Heart left ventricle (tissue), 16 donors: ENCODE data around the gene RFC2. TPM values are rescaled to one million over a fixed set of nuclear protein-coding genes. Genes with fewer than 3 reads are reported as not detected.

Experiments
- ATAC-seq, 4 donors: fragments of 200-7000 bp; cut with Tn5 transposase; one replicate each; pipeline ENCODE4 v1.9.1; 2020 to 2022; ENCODE audit warnings: moderate library complexity in 4 of 4, mild to moderate bottlenecking in 3 of 4, moderate number of reproducible peaks in 1 of 4
- DNase-seq, 5 donors: peaks; one replicate each; pipeline ENCODE4 v3.0.0-alpha.2; 2020
- H3K27ac ChIP-seq, 12 donors: fragments of 200-600 bp; sonication (generic) in 4 of 12; one replicate each; pipeline versions ENCODE4 v1.5.0 to v1.8.0; 2016 to 2022; ENCODE audit warnings: mild to moderate bottlenecking in 2 of 12
- H3K27me3 ChIP-seq, 9 donors: fragments of 200-600 bp; sonication (generic) in 2 of 9; one replicate each; pipeline versions ENCODE4 v1.5.1 to v1.8.0; 2016 to 2022; ENCODE audit warnings: mild to moderate bottlenecking in 3 of 9
- H3K36me3 ChIP-seq, 9 donors: fragments of 200-600 bp; sonication (generic) in 2 of 9; one replicate each; pipeline versions ENCODE4 v1.5.0 to v1.8.0; 2018 to 2022; ENCODE audit warnings: mild to moderate bottlenecking in 2 of 9
- H3K4me1 ChIP-seq, 12 donors: fragments of 200-600 bp; sonication (generic) in 4 of 12; one replicate each; pipeline versions ENCODE4 v1.5.0 to v1.8.0; 2016 to 2022; ENCODE audit warnings: mild to moderate bottlenecking in 3 of 12
- H3K4me3 ChIP-seq, 12 donors: fragments of 200-600 bp; sonication (generic) in 4 of 12; one replicate each; pipeline versions ENCODE4 v1.5.0 to v1.8.0; 2017 to 2022; ENCODE audit warnings: mild to moderate bottlenecking in 9 of 12, moderate library complexity in 4 of 12
- H3K9me3 ChIP-seq, 12 donors: fragments of 200-600 bp; sonication (generic) in 4 of 12; one replicate each; pipeline versions ENCODE4 v1.5.0 to v1.8.0; 2016 to 2022; ENCODE audit warnings: mild to moderate bottlenecking in 1 of 12
- POLR2A ChIP-seq, 2 donors: fragments of 450-650 bp; IDR thresholded peaks; one replicate each; pipeline ENCODE4 v1.6.1; 2017; ENCODE audit warnings: antibody characterized with exemption in 2 of 2, mild to moderate bottlenecking in 2 of 2, moderate library complexity in 2 of 2
- WGBS, 4 donors: extraction: QIAGEN DNeasy Blood & Tissue Kit in 2 of 4; methylation state at CpG; one replicate each; pipeline versions ENCODE4 v1.1.5 to v1.1.7; 2013 to 2018; 5-methylcytosine and 5-hydroxymethylcytosine counted together
- intact Hi-C, 10 donors: fragments of 100-400 bp; cut with DNase I; formaldehyde crosslinking; loops; one replicate each; pipeline versions ENCODE4 v1.11.1 to v1.14.2; 2022
- polyA plus RNA-seq, 2 donors: library from polyadenylated mRNA; stranded (reverse); fragments of 200-250 nt; gene quantifications; one replicate each; pipeline ENCODE4 v1.2.3, GENCODE V29; 2013
- total RNA-seq, 9 donors: library from RNA; depleted of rRNA in 2 of 9; stranded (reverse); fragments of >200 nt in 2 of 9; fragmentation: NEBNext Ultra II Directional in 3 of 9; extraction: Animal tissue kit (Norgen Biotek cat#: 25700) in 3 of 9; gene quantifications; one replicate each; pipeline versions ENCODE4 v1.1.0 to v1.2.4, GENCODE V29; 2016 to 2023
- TF ChIP-seq, protein P1 (sequence below), 12 donors: fragments of 200-600 bp; sonication (generic) in 4 of 12; IDR thresholded peaks; one replicate each; pipeline versions ENCODE4 v1.5.0 to v1.8.0; 2018 to 2022; ENCODE audit warnings: antibody characterized with exemption in 12 of 12, mild to moderate bottlenecking in 5 of 12
- donor health status: ischemic (EF 13 %, LVEDD 7.1; RV severe dilation, severe dysfunction).
- donor health status: healthy with polysubstance abuse.
- donor health status: DM: no; HTN: yes; CAD: no.
- donor health status: DM: no; HTN: no; CAD: no.
- donor health status: ischemic (EF 25% LVEDD 6.9; RV normal size, moderate dysfunction).
- donor health status: ischemic (EF 25% LVEDD 5.7; RV mildly dilated, moderate dysfunction).
- donor health status: healthy.
- donor health status: DM: yes; HTN: yes; CAD: no.
- donor health status: ischemic (EF 35%, LVEDD 5.7; RV mildly dilated, moderate dysfunction).
- donor health status: nonischemic (EF 11% LVEDD 7.7; RV severe dilation, severe dysfunction).
- donor health status: DM: yes; HTN: yes; CAD: no.
- donor health status: PGD.
- donor health status: ischemic (EF 29% LVEDD 5.4; RV normal size, mild dysfunction).
- donor health status: nonischemic (EF 23%, LVEDD 6.1; RV moderate dilation, normal function).

RFC2 gene
- total and polyA plus RNA-seq, 11 donors: 7.8 to 21.8 (median 12.2) TPM

DNA sequence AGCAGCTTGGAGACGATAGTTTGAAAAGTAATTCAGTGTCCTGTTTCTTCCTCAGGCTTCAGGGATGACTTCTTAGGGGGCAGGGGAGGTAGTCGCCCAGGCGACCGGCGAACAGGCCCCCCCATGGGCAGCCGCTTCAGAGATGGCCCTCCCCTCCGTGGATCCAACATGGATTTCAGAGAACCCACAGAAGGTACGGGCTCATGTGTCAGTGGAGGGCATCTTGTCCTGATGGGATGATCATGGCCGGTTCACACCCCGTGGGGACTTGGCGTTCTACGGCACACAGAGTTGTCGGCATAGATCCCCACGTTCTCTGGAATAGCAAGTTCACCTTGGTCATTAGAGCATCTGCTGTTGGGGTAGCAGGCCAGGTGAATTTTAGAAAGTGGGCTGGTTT is 59.5 kb downstream of the RFC2 start:
- WGBS, 4 donors: 81 to 94% (median 90%) methylated on average over 7 to 14 of the region's 14 CpGs
- H3K27me3 ChIP-seq: no peaks in the 10 kb centered on the region
- DNase-seq (no peak), ATAC-seq (no peak)
- peaks cover 2 to 84% (median 72%) of the 10 kb centered on the region in 9 donors for H3K36me3 ChIP-seq
- no peak overlapping the region for H3K27ac ChIP-seq
- peaks cover 0 to 5% (median 0%) of the 10 kb centered on the region in 12 donors for H3K4me1 ChIP-seq
- intact Hi-C loops: no loop called here
- no peak for TF ChIP-seq POLR2A (IDR thresholded peaks at IDR 0.05)
- TF ChIP-seq, protein P1, sequence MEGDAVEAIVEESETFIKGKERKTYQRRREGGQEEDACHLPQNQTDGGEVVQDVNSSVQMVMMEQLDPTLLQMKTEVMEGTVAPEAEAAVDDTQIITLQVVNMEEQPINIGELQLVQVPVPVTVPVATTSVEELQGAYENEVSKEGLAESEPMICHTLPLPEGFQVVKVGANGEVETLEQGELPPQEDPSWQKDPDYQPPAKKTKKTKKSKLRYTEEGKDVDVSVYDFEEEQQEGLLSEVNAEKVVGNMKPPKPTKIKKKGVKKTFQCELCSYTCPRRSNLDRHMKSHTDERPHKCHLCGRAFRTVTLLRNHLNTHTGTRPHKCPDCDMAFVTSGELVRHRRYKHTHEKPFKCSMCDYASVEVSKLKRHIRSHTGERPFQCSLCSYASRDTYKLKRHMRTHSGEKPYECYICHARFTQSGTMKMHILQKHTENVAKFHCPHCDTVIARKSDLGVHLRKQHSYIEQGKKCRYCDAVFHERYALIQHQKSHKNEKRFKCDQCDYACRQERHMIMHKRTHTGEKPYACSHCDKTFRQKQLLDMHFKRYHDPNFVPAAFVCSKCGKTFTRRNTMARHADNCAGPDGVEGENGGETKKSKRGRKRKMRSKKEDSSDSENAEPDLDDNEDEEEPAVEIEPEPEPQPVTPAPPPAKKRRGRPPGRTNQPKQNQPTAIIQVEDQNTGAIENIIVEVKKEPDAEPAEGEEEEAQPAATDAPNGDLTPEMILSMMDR (IDR thresholded peaks at IDR 0.05): no peak
- H3K4me3 ChIP-seq: no peak overlapping the region
- no peaks in the 10 kb centered on the region for H3K9me3 ChIP-seq

DNA sequence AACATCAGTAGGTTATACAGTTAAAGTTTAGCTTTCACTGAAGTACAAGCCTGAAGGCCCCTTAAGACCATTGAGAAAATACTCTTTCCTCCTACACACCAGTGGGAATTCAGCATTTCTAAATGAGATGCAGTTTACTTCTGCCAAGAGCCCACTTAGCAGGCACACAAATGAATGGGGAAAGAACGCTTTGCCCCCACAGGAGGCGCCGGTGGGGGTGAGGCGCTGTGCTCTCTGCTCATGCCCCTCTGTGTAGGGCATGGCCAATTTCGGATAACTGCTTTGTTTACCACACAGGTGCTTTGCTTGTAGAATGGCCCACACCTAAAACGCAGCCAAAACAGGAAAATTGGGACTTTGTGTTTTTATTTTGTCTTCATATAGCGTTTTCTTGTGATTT is 60.3 kb downstream of the RFC2 start:
- Histone ChIP-seq H3K27me3 (no peaks in the 10 kb centered on the region), H3K36me3 (peaks cover 2 to 92% (median 80%) of the 10 kb centered on the region in 9 donors), H3K27ac (no peak overlapping the region), H3K9me3 (no peaks in the 10 kb centered on the region), H3K4me1 (peaks cover 0 to 10% (median under 1%) of the 10 kb centered on the region in 12 donors), H3K4me3 (no peak overlapping the region)
- WGBS, 4 donors: 86 to 96% (median 93%) methylated on average over 7 of the region's 7 CpGs
- DNase-seq (no peak), ATAC-seq (no peak)
- intact Hi-C loops: no loop called here
- TF ChIP-seq POLR2A (IDR thresholded peaks at IDR 0.05): no peak

DNA sequence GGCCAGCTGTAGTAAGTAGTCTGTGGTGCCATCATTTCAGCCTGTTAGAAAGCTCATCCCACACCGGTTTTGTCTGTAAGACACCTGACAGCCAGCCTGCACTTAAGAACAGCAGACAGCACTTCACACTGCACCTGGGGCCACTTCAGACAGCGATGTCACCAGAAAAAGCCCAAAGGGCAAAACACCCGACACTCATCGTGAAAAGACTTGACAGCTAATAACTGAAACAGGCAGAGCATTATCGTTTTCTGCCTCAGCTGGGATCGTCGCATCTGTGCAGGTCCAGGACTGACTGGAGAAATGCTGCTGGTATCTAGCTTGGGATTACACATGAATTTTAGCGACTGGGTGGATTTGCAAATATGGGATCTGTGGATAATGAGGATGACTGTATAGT is 61.1 kb downstream of the RFC2 start:
- no peak for TF ChIP-seq POLR2A (IDR thresholded peaks at IDR 0.05)
- TF ChIP-seq, protein P1 (IDR thresholded peaks at IDR 0.05): no peak
- Histone ChIP-seq H3K36me3 (peaks cover 2 to 95% (median 88%) of the 10 kb centered on the region in 9 donors), H3K27ac (no peak overlapping the region), H3K4me3 (no peak overlapping the region), H3K9me3 (no peaks in the 10 kb centered on the region), H3K27me3 (no peaks in the 10 kb centered on the region), H3K4me1 (peaks cover 0 to 19% (median 9%) of the 10 kb centered on the region in 12 donors)
- DNase-seq (no peak), ATAC-seq (no peak)
- intact Hi-C loops: no loop called here
- WGBS, 4 donors: 77 to 85% (median 80%) methylated on average over 8 of the region's 8 CpGs

DNA sequence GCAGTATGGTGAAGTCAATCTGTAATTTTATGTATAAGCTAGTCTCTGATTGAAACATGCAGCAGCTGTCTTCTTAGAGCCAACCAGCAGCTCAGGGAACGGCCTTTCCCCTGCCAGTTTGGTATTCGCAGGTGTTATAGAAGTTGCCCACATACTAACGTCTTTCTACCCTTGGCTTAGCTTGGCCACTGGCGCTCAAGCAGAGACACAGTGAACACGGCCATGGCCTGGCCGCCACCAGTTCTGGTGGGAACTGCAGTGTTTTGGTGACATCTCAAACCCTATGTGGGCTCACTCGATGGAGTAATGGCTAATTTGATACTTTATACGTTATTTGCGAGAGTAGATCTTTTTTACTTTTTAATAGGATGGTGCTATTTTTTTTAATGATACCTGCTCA is 63.0 kb downstream of the RFC2 start:
- Histone ChIP-seq H3K27me3 (no peaks in the 10 kb centered on the region), H3K4me1 (peaks cover 0 to 32% (median 25%) of the 10 kb centered on the region in 12 donors), H3K9me3 (no peaks in the 10 kb centered on the region), H3K27ac (no peak overlapping the region), H3K4me3 (no peak overlapping the region), H3K36me3 (peaks cover 2 to 95% (median 84%) of the 10 kb centered on the region in 9 donors)
- no peak for DNase-seq
- no peak for ATAC-seq
- WGBS, 4 donors: 85 to 92% (median 90%) methylated on average over 9 of the region's 9 CpGs
- TF ChIP-seq, protein P1 (IDR thresholded peaks at IDR 0.05): no peak
- no peak for TF ChIP-seq POLR2A (IDR thresholded peaks at IDR 0.05)
- intact Hi-C loops: no loop called here

DNA sequence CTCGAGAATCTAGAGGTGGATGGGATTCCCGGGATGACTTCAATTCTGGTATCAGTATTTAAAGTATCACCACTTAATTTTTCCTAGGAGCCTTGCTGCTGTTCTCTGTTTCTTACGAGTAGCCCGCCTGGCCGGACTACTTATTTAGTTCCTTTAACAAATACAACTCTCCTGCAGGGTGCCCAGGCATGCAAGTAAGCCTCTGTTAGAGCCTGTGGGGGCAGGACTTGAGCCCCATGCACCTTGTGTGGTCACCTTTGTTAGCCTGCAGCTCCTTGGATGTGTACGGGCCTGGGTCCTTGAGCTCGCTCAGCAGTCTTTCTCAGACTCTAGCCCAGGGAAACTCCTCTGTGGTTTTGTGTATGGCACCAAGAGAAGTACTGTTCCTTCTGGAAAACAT is 63.9 kb downstream of the RFC2 start:
- no peak for ATAC-seq
- no peaks in the 10 kb centered on the region for H3K27me3 ChIP-seq
- no peaks in the 10 kb centered on the region for H3K9me3 ChIP-seq
- 87 to 96% (median 92%) methylated on average over 7 of the region's 7 CpGs for WGBS, 4 donors
- no peak overlapping the region for H3K4me3 ChIP-seq
- intact Hi-C loops: no loop called here
- DNase-seq: no peak
- H3K4me1 ChIP-seq: peaks cover 3 to 42% (median 33%) of the 10 kb centered on the region in 12 donors
- TF ChIP-seq POLR2A (IDR thresholded peaks at IDR 0.05): no peak
- TF ChIP-seq, protein P1 (IDR thresholded peaks at IDR 0.05): no peak
- peaks cover 2 to 89% (median 75%) of the 10 kb centered on the region in 9 donors for H3K36me3 ChIP-seq
- no peak overlapping the region for H3K27ac ChIP-seq
